Stimulated activated CD4-positive, alpha-beta T cell treated with anti-CD3 and anti-CD28 coated beads, Interleukin-4, amount 100 ng/mL, for 1 hour (primary cell): ENCODE results near the gene COL8A1.

Experiments used
- DNase-seq: peaks from one replicate; pipeline ENCODE4 v3.0.0-alpha.2; 2020

The COL8A1 gene

DNA sequence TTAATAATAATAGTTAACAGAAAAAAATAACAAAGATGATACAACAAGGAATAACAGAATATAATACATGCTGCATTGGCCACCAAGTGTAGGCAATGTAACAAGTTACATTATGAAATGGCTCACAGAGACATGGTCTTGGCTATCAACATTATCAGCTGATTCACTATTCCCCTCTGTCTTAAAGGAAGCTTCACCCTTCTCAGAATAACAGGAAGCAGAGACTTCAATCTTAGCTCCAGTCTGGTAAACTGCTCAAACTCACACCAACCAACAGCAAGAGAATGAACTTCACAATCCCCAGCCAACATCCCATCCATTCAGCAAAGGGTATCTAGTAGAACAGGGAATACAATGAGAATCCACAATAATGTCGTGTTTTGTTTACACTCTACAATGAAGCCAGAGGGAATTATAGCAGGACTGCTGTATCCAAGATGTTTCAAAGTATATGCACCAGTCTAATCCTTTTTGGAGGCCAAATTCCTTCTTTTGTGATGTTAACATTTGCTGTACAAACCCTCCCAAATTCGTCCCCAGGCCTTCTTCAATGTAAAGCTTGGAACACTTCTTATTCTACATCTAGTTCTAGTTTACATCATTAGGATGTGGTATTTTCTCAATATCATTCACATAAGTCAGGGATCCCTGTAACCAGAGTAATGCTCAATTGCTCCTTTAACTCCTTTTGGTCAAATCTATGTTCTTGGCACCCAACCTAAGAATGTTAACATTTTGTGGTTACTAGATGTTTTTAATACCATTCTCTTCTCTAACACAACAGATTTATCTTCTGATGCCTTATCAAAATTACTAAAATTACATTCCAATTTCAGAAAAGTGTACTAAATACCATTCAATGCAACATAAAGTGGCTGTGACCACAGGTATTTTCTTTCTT, 126.9 kb downstream of the COL8A1 start:
- no peak for DNase-seq

DNA sequence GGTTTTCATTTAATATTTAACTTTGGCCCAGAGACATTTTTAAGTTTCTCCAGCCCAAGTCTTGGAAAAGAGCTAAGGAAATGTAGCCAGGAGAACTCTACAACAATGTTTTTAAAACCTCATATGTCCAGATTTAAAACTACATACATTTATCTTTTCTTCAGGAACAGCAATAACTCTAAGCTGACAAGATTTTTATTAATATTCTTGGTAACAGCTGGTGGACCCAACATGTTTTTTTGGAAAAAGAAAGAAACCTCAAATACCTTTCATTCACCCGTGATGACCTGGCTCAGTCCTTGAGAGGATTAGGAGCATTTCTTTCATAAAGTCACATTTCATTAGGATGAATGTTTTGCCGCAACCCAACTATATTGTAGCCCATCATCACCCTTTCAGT, 128.9 kb downstream of the COL8A1 start:
- no peak for DNase-seq

DNA sequence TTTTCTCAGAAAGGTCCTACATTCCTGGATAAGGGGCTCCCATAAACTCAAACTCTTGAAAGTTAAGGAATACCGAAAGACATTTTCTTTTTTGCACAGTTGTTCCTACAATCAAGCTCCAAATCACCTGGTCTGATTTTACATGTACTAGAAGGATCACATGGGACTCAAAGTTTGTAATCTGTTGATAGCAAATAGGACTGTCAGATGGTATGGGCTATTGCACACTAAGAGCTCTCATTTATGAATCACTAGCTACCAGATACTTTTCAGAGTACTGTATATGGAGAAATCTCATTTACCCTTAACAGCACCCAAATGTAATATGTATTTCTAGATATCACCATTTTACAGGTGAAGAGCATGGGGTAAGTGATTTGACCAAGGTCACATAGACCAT, 129.7 kb downstream of the COL8A1 start:
- no peak for DNase-seq

DNA sequence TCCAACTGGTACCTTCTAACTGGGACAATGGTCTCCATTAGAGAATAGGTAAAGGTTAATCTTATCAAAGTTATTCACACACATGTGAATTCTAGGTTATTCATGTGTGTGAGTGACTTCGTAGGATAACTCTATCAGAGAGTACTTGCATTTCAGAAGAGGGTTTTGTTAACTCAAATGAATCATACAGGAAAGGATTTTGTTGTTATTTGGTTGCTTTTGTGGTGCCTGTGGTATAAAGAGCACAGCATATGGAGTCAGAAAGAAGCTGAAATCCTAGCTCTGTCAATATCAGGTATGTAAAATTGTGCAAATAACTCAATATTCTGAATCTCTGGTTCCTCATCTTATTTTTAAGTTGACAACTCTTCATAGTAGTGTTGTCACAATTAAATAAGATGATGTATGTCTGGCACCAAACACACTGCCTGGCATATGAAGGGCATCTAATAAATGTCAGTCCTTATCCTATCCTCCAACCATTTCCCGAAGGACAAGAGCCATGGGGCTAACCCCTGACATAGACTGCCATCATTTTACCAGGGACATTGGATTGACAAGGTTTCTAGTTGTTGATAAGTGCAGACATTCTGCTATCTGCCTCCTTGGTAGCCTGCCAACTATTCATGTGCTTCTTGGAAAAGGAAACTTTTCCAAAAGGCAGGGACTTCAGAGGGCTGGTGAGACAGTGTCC, 130.6 kb downstream of the COL8A1 start:
- DNase-seq = no peak

DNA sequence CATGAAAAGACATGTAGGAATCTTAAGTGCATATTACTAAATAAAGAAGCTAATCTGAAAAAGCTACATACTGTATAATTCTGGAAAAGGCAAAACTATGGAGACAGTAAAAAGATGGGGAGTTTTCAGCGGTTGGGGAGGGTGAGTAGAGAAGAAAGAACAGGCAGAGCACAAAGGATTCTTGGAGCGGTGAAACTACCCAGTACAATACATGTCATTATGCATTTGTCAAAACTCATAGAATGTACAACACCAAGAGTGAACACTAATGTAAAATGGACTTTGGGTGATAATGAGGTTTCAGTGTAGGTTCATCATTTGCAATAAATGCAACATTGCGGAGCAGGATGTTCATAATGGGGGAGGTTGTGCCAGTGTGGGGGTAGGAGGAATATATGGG, 133.8 kb downstream of the COL8A1 start:
- no peak for DNase-seq

DNA sequence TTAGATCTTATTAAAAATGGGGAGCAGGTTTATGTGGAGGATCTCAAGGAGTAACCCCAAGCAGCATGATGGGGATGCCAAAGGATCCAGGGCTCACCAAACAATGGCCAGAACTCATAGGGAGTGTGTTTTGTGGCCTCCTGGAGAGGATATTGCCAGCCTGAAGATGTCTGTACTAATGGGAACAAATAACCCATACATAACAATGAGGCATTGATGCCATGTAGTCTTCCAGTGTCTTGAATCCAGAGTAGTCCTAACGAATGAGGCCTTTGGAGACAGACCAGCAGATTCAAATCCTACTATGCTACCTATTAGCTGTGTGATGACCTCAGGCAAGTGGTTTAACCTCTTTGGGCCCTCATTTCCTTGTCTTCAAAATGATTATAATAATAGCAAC, 134.3 kb downstream of the COL8A1 start:
- no peak for DNase-seq

DNA sequence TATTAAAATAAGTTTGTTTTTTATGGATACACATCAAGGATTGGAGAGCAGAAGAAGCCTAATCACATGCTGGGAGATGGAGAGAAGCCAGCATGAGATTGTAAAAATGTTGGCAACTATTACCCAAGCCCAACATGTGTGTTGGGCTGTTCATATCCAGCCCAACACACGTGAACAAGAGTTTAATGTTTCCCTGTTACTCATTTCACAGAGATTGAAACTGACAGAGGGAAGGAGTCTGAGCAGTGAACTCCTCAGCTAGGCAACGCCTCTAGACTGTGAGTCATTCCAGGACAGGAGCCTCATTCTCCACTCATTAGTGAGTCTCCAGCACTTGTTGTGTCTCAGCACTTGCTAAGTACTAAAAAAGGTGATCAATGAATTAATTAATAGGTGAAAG, 136.1 kb downstream of the COL8A1 start:
- DNase-seq = no peak

DNA sequence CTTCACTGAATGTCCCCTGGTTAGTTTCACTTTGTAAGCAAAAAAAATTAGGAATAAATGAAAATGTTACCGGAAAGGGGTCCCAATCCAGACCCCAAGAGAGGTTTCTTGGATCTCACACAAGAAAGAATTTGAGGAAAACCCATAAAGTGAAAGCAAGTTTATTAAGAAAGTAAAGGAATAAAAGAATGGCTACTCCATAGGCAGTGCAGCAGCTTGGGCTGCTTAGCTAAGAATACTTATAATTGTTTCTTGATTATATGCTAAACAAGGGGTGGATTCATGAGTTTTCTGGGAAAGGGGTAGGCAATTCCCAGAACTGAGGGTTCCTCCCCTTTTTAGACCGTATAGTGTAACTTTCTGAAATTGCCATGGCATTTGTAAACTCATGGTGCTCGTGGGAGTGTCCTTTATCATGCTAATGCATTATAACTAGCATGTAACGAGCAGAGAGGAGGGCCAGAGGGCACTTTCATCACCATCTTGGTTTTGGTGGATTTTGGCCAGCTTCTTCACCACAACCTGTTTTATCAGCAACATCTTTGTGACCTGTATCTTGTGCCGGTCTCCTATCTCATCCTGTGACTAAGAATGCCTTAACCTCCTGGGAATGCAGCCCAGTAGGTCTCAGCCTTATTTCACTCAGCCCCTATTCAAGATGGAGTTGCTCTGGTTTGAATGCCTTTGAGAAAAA, 138.3 kb downstream of the COL8A1 start:
- DNase-seq = no peak

DNA sequence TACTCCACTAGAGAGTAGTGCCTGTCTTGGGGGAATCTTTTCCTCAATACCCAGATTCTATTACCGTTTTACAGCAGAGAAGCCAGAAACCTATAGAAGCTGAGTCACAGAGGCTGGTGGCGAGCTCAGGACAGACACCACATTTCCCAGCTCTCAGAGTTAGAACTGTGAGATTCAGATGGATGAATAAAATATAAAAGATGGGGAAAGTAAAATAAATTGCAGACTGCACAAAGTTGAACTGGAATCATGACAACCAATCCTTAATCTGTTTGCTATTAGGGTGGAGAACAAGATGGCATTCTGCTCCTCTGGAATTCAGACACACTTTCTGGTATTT, 138.8 kb downstream of the COL8A1 start:
- DNase-seq = no peak

DNA sequence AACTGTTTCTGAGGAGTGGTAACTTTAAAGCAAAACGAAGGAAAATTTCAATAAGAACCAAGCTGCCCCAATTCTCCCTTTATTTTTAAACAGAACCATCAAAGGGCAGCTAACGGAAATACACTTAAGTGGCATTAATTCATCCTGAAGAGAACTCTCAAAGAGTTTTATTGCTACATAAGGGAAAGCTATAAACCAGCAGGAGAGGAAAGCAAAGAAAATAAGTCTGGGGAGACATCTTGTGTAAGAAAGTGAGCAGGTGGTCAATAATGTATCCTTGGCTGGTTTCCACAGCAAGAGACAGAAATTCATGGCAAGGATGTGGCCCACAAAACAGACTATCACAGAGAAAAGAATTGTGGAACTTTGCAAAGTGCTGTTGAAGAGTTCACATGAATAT, 139.3 kb downstream of the COL8A1 start:
- DNase-seq = no peak

DNA sequence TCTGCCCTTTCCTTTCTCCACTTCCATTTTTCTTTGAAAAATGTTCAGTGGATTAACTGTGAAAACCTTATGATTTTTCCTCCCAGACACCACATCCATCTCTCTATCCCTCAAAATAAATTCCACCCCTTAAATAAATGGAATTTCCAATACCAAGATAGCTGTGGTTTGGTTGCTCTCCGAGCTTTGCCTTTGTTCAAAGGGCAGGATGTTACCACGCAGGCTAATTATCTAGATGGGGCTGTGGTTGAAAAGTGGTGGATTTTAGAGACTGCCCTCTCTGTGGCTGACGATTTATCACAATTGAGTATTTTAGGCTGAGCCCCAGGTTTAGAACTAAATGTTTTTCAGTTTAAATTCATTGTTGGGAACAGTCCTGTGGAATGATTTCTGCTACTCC, 142.4 kb downstream of the COL8A1 start:
- no peak for DNase-seq

DNA sequence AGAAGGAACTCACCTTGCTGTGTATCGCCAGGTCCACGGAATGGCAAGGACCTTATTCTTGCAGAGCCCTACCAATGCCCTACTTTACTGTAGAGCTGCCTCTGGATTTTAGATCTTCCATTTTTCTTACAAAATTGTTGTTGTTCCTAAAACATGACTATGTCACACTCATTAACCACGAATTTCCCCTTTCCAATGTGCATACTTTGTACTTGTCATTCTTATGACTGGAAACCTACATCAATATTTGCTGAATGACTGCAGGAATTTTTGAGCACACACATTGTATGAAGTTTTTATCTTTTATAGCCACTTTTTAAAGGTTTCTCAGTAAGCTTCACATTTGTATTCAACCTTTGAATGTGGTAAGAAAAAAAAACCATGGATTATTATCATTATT, 143.4 kb downstream of the COL8A1 start:
- DNase-seq = no peak

DNA sequence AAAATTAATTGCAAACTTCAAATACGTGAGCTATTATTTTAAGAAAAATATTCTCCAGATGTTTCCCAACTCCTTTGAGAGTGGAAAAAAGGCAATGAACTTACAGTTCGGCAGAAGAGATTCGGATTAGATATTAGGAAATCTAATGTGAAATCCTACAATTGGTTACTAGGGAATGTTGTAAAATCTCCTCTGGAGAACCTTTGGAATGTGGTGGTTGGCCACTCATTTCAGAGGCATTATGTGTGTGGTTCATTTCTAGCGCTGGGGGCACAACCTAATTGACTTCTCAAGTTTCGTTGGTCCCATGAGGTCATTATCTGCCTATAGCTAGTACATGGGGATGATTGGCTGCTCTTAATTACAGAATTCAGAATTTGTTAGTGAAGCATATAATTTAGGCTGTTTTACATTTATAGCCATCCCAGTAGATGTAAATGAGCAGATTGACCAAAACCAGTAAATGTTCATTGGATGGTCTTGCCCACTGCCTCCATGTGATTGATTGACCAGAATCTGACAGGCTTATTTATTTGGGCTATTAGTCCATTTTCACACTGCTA, 144.7 kb downstream of the COL8A1 start:
- no peak for DNase-seq

DNA sequence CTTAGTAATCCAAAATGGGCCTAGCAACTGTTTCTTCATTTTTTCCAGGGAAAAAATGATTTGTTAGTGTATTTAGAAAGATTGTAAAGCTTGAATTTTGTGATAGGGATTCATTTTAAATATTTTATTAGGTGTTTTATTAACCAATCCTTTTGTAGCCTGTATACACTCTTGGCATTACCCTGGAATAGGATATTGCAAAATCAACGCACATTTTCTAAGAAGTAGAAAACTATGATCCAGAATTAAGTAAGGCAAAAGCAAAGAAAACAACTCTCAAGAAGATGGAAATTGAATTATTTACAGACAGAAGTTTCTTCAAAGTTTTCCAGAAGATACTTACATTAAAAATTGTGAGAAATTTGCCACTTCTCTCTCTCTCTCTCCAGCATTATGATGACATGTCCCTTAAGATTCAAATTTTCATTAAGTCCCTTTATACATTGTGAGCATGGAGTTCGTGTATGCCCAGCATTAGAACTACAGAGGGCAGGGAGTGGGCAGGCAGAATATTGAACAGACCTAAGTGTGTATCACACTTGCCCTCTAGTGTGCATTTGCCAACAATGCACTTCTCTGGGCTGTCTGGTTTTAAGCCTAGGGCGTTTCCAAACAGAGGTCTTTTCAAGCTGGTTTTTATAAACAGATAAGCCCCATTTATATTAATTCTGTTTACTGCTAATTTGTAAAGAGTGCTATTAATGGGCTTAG, 150.8 kb downstream of the COL8A1 start:
- no peak for DNase-seq

DNA sequence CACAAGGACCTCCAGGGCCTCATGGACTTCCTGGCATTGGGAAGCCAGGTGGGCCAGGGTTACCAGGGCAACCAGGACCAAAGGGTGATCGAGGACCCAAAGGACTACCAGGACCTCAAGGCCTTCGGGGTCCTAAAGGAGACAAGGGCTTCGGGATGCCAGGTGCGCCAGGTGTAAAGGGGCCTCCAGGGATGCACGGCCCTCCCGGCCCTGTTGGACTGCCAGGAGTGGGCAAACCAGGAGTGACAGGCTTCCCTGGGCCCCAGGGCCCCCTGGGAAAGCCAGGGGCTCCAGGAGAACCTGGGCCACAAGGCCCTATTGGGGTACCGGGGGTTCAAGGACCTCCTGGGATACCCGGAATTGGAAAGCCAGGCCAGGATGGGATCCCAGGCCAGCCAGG, 156.1 kb downstream of the COL8A1 start:
- no peak for DNase-seq

DNA sequence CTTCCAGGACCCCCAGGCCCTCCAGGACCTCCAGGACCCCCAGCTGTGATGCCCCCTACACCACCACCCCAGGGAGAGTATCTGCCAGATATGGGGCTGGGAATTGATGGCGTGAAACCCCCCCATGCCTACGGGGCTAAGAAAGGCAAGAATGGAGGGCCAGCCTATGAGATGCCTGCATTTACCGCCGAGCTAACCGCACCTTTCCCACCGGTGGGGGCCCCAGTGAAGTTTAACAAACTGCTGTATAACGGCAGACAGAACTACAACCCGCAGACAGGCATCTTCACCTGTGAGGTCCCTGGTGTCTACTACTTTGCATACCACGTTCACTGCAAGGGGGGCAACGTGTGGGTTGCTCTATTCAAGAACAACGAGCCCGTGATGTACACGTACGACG, 157.2 kb downstream of the COL8A1 start:
- no peak for DNase-seq

DNA sequence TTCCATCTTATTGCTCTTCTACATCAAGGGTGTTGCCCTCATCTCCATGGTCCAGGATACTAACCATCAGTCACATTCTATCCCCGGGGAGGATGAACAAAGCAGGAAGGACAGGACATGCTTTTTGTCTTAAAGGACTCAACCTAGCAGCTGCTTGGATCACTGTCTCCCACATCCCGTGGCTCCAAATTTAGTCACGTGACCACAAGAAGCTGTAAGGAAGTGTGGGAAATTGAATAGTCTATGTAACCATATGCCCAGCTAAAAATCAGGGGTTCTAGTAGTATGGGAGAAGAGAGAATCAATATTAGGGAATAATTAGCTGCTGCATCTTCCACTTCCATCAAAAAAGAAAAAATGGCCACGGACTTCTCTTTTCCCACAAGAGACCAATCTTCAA, 161.0 kb downstream of the COL8A1 start:
- DNase-seq = no peak

DNA sequence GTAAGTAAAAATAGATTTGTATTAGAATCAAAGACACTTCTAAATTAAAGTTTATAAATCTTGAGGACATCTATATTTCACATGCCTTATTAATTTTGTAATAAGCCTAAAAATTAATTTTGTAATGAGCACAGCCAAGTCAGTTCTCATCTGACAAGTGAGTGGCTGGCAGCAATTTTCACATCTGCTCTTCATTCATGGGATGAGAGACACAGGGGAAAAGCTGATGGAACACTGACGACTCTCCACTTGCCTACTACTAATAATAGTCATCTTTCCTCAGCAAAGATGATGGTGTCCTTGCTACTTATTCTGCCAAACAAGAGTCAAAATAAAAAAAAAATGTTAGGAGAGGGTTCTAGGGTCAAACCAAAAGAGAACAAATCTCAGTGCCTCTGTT, 164.9 kb downstream of the COL8A1 start:
- DNase-seq = no peak

DNA sequence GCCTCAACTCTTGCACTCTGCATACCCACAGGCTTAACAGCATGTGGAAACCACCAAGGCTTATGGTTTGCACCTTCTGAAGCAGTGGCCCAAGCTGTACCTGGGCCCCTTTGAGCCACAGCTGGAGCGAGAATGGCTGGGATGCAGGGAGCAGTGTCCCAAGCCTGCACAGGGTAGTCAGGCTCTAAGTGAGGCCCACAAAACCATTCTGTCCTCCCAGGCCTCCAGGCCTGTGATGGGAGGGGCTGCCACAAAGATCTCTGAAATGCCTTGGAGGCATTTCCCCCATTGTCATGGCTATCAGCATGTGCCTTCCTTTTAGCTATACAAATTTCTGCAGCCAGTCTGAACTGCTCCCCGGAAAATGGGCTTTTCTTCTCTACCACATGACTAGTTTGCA, 166.8 kb downstream of the COL8A1 start:
- no peak for DNase-seq

DNA sequence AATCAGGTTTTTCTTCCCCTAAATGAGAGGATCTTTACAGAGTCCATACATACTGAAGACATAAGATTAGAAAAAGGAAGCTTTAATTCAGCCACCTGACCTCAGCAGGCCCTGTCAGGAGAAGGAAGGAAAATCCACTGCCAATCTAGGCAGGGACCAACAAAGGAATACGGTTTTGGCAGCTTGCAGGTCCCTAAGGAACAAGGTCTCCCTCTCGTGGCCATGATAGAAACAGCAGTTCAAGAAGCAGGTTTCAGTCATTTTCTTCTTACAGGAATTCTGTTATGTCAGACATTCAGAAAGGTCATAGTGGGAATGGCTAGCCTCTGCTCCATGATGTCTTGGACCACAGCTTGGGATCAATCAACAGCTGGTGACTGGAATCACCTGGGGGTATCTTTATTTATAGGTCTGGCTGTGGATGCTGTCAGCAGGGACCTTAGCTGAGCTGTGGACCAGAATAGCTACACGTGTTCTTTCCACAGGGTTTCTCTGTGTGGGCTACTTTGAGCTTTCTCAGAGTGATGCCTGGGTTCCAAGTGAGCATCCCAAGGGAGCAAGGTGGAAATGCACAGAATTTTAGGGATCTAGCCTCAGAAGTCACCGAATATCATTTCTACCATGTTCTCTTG, 169.9 kb downstream of the COL8A1 start:
- DNase-seq = peak; percentile 16

DNA sequence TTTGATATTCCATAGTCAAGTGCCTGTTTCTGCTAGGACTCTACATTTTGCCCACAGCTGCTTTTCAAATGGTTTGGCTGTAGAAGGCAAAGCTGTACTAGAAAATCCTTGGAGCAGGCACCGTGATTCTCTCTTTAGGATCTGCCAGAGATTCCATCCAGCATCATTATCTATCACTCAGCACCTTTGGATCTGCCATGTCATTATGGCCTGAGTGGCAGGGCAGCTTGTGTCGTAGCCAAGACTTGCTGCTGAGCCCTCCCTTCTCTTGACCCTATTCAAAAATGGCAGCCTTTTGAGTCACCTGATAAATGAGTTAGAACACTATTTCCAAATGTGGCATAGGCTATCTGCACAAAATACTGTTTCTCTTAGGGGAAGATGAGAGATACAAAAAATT, 171.2 kb downstream of the COL8A1 start:
- no peak for DNase-seq

DNA sequence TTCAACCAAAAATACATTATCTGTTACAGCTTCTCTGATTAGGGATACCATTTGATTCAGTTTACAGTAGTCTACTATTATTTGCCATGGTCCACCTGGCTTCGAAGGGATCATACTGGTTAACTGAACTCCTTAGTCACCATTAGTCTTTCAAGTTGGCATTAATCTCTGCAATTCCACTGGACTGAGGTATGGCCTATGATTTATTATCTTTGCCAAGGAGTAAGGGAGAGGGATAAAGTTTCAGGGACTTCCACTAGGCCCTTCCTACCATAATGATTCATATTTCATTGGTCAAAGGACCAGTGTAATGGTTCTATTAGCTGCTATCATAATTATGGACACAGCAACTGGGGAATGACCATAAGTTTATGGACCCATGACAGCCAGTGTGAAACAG, 172.0 kb downstream of the COL8A1 start:
- no peak for DNase-seq

DNA sequence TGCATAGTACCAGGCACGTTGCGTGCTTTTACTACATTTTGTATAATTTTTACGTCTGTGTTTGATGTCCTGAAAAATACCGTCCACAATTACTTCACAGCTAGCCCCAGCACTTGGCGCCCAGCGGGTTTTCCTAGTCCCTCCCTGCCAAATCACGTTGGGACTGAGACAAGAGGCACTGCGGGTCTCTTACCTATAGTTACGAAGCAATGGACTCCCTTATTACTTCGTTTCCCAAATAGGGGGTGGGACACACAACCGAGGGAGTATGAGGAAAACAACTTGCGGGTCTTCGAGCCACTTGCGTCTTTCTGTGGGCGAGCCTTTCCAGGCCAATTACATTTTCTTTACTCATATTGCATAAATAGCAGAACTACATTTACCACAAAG, 178.6 kb downstream of the COL8A1 start:
- no peak for DNase-seq
